Activated CD4-positive, alpha-beta T cell treated with anti-CD3 and anti-CD28 coated beads for 36 hours (primary cell): ENCODE measurements around the gene FAM3A. TPM values are rescaled to one million over a fixed set of nuclear protein-coding genes. Genes with fewer than 3 reads are reported as not detected.

Experiments
- ATAC-seq: fragments of 200-7000 bp; cut with Tn5 transposase; one replicate; pipeline ENCODE4 v1.10.0; 2021; ENCODE audit warnings: mild to moderate bottlenecking, moderate library complexity
- CTCF ChIA-PET: fragments of 350-600 bp; sonication (Branson Sonifier 250); formaldehyde crosslinking; loops from one replicate; lab custom pipeline; 2021; ENCODE audit warnings: antibody characterized with exemption; lab: Charles Lee
- POLR2A ChIA-PET: fragments of 350-600 bp; sonication (Branson Sonifier 250); formaldehyde crosslinking; loops from one replicate; lab custom pipeline; 2021; ENCODE audit warnings: antibody characterized with exemption, inconsistent platforms; lab: Charles Lee
- DNase-seq: peaks from one replicate; pipeline ENCODE4 v3.0.0-alpha.2; 2020
- H3K27ac Mint-ChIP-seq: one replicate; pipeline ENCODE4 v1.8.0; 2021; ENCODE audit warnings: mixed read lengths
- H3K27me3 Mint-ChIP-seq: one replicate; pipeline ENCODE4 v1.8.0; 2021; ENCODE audit warnings: mixed read lengths
- H3K36me3 Mint-ChIP-seq: one replicate; pipeline ENCODE4 v1.8.0; 2021; ENCODE audit warnings: low read depth, mixed read lengths
- H3K4me1 Mint-ChIP-seq: one replicate; pipeline ENCODE4 v1.8.0; 2021; ENCODE audit warnings: mixed read lengths
- H3K4me3 Mint-ChIP-seq: one replicate; pipeline ENCODE4 v1.8.0; 2021; ENCODE audit warnings: mild to moderate bottlenecking, moderate library complexity, mixed read lengths
- H3K9me3 Mint-ChIP-seq: one replicate; pipeline ENCODE4 v1.8.0; 2021; ENCODE audit warnings: low read depth, mixed read lengths
- intact Hi-C, 2 experiments: fragments of 100-400 bp; cut with DNase I in 1 of 2; cut with micrococcal nuclease in 1 of 2; formaldehyde crosslinking; loops; one replicate each; pipeline versions ENCODE4 v1.14.2 to v1.15.1; 2022 to 2024; cut with DNase I, micrococcal nuclease
- total RNA-seq, 2 experiments: library from RNA; stranded (reverse); gene quantifications; one replicate each; pipeline ENCODE4 v1.2.3, GENCODE V29; 2021

FAM3A gene
- total RNA-seq, 2 experiments from 2014 or later: 27.6 to 30.5 TPM

DNA sequence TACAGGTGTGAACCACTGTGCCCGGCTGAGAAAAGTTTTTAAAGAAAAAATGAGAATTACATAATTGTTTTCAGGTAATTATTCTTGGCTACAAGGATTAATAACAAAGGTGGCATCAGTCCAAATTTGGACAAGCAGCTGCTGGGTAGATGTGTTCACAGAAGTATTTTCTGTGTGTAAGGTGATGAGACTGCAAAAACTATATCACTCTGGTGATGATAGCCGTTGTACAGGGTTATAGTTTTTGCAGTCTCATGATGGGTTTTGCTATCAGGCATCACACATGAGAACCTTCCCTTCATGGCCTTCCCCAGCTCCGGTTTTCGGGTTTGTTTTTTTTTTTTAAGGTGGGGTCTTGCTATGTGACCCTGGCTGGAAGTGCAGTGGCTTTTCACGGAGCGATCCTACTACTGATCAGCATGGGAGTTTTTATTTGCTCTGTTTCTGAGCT is 20.5 kb downstream of the FAM3A start:
- DNase-seq (no peak), ATAC-seq (no peak)
- Mint-ChIP-seq H3K4me3 (no peak overlapping the region), H3K9me3 (no peaks in the 10 kb centered on the region), H3K4me1 (peaks cover 3% of the 10 kb centered on the region), H3K27ac (no peak overlapping the region), H3K27me3 (no peaks in the 10 kb centered on the region), H3K36me3 (no peaks in the 10 kb centered on the region)
- intact Hi-C loops: no loop called here
- ChIA-PET POLR2A (no interaction called here), CTCF (interaction anchor here (0.9 kb wide), 1 partner anchor 50 kb away, joined by 3 read pairs; no protein-coding TSS in a partner anchor)

GRCh38 chrX:154494715-154495114 is 21.3 kb downstream of the FAM3A start:
- no peaks in the 10 kb centered on the region for H3K9me3 Mint-ChIP-seq
- DNase-seq (no peak), ATAC-seq (no peak)
- H3K27me3 Mint-ChIP-seq: no peaks in the 10 kb centered on the region
- H3K4me3 Mint-ChIP-seq: no peak overlapping the region
- H3K27ac Mint-ChIP-seq: no peak overlapping the region
- POLR2A ChIA-PET: no interaction called here
- no peaks in the 10 kb centered on the region for H3K36me3 Mint-ChIP-seq
- peaks cover 3% of the 10 kb centered on the region for H3K4me1 Mint-ChIP-seq
- intact Hi-C loops: no loop called here
- CTCF ChIA-PET: no interaction called here

- Mint-ChIP-seq H3K27me3 (no peaks in the 10 kb centered on the region), H3K4me1 (peaks cover 17% of the 10 kb centered on the region), H3K36me3 (peaks cover 5% of the 10 kb centered on the region), H3K27ac (peak within 1 kb of the TSS; percentile 89), H3K9me3 (no peaks in the 10 kb centered on the region), H3K4me3 (peak within 1 kb of the TSS; percentile 85)
- ChIA-PET POLR2A (interaction anchor here (0.5 to 1.4 kb wide), 3 partner anchors 11 to 764 kb away, joined by 3 to 4 read pairs (median 3); no protein-coding TSS in a partner anchor), CTCF (interaction anchor here (0.9 to 1.1 kb wide), 2 partner anchors 10 to 37 kb away, joined by 3 to 8 read pairs; no protein-coding TSS in a partner anchor)
- intact Hi-C loops: loop anchor here in 1 of 2 experiments (1.0 to 2.0 kb wide), 10 partner anchors 11 to 518 kb away; partner anchors contain the start of genes ATP6AP1, FAM3A, GDI1 and IKBKG
- DNase-seq (peak; percentile 94), ATAC-seq (peak; percentile 91)
Observed at GRCh38 chrX:154490414-154491083, 25.5 kb downstream of the FAM3A start, which contains the start of gene SLC10A3. Gene SLC10A3 (minus strand): TSS chrX:154490629. CDS start chrX:154488940, 1,689 bp downstream.

- no peaks in the 10 kb centered on the region for H3K9me3 Mint-ChIP-seq
- ATAC-seq: peak; percentile 19
- H3K27me3 Mint-ChIP-seq: no peaks in the 10 kb centered on the region
- peak overlapping the region; percentile 86 for H3K27ac Mint-ChIP-seq
- ChIA-PET POLR2A (interaction anchor here (0.5 to 1.4 kb wide), 2 partner anchors 12 to 119 kb away, joined by 3 to 4 read pairs; no protein-coding TSS in a partner anchor), CTCF (interaction anchor here (0.9 to 1.1 kb wide), 2 partner anchors 9 to 37 kb away, joined by 3 to 8 read pairs; no protein-coding TSS in a partner anchor)
- intact Hi-C loops: loop anchor here in 1 of 2 experiments (1.0 to 2.0 kb wide), 10 partner anchors 11 to 518 kb away; partner anchors contain the start of genes ATP6AP1, FAM3A, GDI1 and IKBKG
- peaks cover 7% of the 10 kb centered on the region for H3K36me3 Mint-ChIP-seq
- H3K4me3 Mint-ChIP-seq: peak overlapping the region; percentile 85
- peaks cover 21% of the 10 kb centered on the region for H3K4me1 Mint-ChIP-seq
- peak; percentile 52 for DNase-seq
Observed at GRCh38 chrX:154490021-154490413, 26.0 kb downstream of the FAM3A start.

DNA sequence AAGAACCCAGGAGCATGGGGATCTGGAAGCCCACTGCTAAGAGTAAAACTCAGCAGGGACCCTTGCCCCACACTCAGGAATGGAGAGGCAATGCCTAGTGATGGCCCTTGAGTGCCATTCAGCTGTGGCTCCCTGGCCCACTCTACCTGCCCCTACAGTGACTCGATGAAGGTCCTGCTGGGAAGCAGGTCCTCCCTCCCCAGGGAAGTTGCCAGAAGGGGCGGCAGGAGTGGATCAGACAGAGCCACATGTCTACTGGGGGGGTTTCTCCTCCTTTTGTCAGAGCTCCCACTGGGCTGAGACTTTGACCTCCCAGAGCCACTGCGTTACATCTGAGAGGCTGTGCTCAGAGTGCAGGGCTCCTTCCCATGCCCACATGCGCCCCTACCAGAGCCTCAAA is 26.9 kb downstream of the FAM3A start:
- ATAC-seq (no peak), DNase-seq (no peak)
- Mint-ChIP-seq H3K36me3 (peaks cover 7% of the 10 kb centered on the region), H3K4me3 (peak overlapping the region; percentile 85), H3K27me3 (no peaks in the 10 kb centered on the region), H3K9me3 (no peaks in the 10 kb centered on the region), H3K4me1 (peaks cover 26% of the 10 kb centered on the region), H3K27ac (peak overlapping the region; percentile 86)
- POLR2A ChIA-PET: no interaction called here
- CTCF ChIA-PET: interaction anchor here (0.6 kb wide), 2 partner anchors 26 to 48 kb away, joined by 3 read pairs; no protein-coding TSS in a partner anchor
- intact Hi-C loops: loop anchor here (5.0 to 10.0 kb wide), 2 partner anchors 43 to 764 kb away; partner anchors contain the start of genes ABCD1 (in 1 of the 2) and BCAP31 (in 1 of the 2)

DNA sequence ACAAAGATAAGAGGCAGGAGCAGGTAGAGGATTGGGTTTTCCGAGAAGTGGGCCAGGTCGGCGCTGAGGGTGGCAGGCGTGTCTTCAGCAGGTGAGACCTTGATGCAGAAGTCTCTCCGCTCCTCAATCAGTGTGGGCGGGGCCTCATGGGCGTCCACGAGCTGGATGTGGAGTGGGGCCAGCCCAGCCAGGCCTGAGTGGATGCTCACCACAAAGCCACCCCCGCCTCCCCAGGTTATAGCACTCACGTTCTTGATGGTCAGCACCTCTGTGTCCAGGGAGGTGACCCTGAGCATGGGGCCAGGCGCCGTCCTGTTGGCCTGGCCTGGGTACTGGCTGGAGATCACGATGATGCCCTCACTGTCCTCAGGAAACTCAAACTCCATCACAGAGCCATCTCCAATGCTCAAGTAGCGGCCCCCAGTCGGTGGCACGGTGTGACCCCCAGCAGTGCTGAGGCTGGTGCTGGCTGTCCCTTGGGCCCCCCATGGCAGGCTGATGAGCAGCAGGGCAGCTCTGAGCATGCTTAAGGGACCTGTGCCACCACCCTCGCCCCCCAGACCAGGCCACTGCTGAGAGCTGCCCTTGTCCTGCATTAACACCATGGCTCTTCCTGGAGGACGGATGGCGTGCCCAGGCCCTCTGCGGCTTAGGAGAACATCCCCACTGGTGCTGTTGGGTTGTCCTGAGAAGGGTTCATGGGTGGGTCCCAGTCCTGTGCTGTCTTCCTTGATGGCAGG is 27.5 kb downstream of the FAM3A start:
- no peak for ATAC-seq
- H3K27me3 Mint-ChIP-seq: no peaks in the 10 kb centered on the region
- no peak for DNase-seq
- CTCF ChIA-PET: interaction anchor here (0.6 kb wide), 2 partner anchors 8 to 26 kb away, joined by 3 read pairs; no protein-coding TSS in a partner anchor
- H3K9me3 Mint-ChIP-seq: no peaks in the 10 kb centered on the region
- intact Hi-C loops: loop anchor here (5.0 to 10.0 kb wide), 2 partner anchors 44 to 764 kb away; partner anchors contain the start of genes ABCD1 (in 1 of the 2) and BCAP31 (in 1 of the 2)
- H3K4me3 Mint-ChIP-seq: no peak overlapping the region
- H3K4me1 Mint-ChIP-seq: peaks cover 30% of the 10 kb centered on the region
- no peak overlapping the region for H3K27ac Mint-ChIP-seq
- peaks cover 9% of the 10 kb centered on the region for H3K36me3 Mint-ChIP-seq
- POLR2A ChIA-PET: no interaction called here

DNA sequence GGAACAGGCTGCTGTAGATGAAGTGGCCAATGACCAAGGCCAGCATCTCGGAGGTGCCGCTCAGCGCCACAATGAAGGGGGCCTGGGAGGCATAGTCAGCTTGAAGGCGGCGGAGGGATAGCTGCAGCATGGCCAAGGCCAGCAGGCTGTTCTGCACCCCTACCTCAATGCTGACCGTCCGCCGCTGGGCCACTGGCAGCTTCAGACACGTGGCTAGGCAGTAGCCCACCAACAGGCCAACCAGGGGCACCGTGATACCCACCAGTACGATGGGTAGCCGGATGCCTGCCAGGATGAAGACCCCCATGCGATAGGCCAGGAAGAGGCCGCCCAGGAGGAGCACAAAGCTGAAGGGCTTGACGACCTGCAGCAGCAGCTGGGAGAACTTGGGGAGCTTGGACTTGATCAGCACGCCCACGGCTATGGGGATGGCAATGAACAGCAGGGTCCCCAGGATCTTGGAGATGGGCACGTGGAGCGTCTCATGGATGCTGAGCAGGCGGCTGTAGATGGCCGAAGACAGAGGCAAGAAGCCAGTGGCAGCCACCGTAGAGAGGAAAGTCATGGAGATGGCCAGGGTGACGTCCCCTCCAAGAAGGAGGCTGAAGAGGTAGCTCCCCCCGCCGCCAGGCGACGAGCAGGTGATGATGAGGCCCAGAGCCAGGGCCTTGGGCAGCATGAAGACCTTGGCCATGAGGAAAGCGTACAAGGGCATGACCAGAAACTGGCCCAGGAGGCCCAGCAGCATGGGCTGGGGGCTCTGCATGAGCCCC is 28.3 kb downstream of the FAM3A start:
- DNase-seq: no peak
- no peak overlapping the region for H3K4me3 Mint-ChIP-seq
- no peaks in the 10 kb centered on the region for H3K27me3 Mint-ChIP-seq
- intact Hi-C loops: loop anchor here (5.0 to 10.0 kb wide), 2 partner anchors 45 to 763 kb away; partner anchors contain the start of genes ABCD1 (in 1 of the 2) and BCAP31 (in 1 of the 2)
- POLR2A ChIA-PET: interaction anchor here (0.8 to 1.2 kb wide), 2 partner anchors 9 to 117 kb away, joined by 3 to 4 read pairs; partner anchors contain the start of gene LAGE3
- CTCF ChIA-PET: interaction anchor here (0.6 kb wide), 1 partner anchor 8 kb away, joined by 3 read pairs; no protein-coding TSS in a partner anchor
- H3K9me3 Mint-ChIP-seq: no peaks in the 10 kb centered on the region
- H3K27ac Mint-ChIP-seq: no peak overlapping the region
- ATAC-seq: no peak
- H3K4me1 Mint-ChIP-seq: peaks cover 33% of the 10 kb centered on the region
- H3K36me3 Mint-ChIP-seq: peaks cover 12% of the 10 kb centered on the region

DNA sequence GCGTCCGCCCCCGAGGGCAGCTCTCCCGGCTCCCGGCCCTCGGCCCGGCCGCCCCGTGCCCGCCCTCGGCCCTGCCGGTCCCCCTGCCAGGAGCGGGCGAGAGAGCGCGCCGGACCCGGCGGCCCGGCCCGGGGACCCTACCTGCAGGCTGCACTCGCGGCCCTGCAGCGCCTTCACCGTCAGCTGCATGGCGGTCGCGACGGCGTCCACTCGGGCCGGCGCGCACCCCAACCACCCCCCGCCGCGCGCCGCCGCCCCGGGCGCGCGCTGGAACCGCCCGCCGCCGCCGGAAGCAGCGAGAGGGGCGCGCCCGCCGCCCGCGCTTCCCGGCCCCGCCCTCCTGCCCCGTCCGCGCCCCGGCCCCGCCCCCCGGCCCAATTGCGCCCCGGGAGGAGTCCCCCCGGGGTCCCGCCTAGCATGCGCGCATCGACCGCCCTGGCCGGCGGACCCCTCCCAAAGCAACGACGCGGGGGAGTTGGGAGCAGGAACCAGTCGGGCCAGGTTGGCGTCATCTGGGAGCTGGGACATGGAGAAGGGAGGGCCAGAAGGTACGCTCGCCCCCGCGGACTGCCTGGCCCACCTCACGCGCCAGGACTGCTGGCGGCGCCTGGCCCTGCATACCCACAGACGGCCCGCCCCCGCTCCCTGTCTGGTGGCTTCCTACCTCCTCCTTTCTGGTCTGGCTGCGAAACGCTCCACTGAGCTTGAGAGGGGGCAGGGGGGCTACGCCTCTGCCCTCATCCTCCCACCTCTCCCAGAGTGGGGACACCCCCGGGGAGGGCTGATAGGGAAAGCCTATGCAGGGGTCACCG is 29.4 kb downstream of the FAM3A start, which contains the start of gene UBL4A:
UBL4A (minus strand) TSS at position 220 of the 812 bp plus-strand sequence; CDS start at position 189, 31 bp downstream.
- ATAC-seq (peak; percentile 21), DNase-seq (peak; percentile 70)
- POLR2A ChIA-PET: interaction anchor here (0.6 to 1.2 kb wide), 3 partner anchors 8 to 116 kb away, joined by 3 to 4 read pairs (median 4); partner anchors contain the start of gene LAGE3
- Mint-ChIP-seq H3K27me3 (no peaks in the 10 kb centered on the region), H3K4me3 (peak within 1 kb of the TSS; percentile 71), H3K36me3 (peaks cover 12% of the 10 kb centered on the region), H3K27ac (peak within 1 kb of the TSS; percentile 58), H3K4me1 (peaks cover 33% of the 10 kb centered on the region), H3K9me3 (no peaks in the 10 kb centered on the region)
- CTCF ChIA-PET: no interaction called here
- intact Hi-C loops: loop anchor here (1.0 to 10.0 kb wide), 4 partner anchors 30 to 762 kb away; partner anchors contain the start of genes ABCD1 (in 1 of the 2), BCAP31 (in 1 of the 2), FAM3A (in 1 of the 2) and RPL10 (in 1 of the 2)

DNA sequence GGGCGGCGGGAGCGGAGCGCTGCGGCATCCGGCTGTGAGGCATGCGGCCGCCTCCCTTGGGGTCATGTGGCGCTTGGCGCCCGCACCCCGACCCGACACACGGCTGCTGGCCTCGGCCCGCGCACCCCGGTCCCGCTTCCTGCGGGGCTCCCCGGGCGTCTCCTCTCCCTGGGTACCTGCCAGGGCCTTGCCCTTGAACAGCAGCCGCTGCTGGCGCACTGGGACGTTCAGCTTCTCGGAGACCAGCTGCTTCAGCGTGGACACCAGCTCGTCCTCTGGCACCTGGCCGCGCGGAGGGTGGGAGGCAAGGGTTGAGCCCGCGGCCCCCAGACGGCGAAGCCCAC is 30.0 kb downstream of the FAM3A start:
- H3K36me3 Mint-ChIP-seq: peaks cover 12% of the 10 kb centered on the region
- H3K9me3 Mint-ChIP-seq: no peaks in the 10 kb centered on the region
- ChIA-PET POLR2A (no interaction called here), CTCF (no interaction called here)
- H3K27ac Mint-ChIP-seq: no peak overlapping the region
- intact Hi-C loops: loop anchor here (1.0 to 10.0 kb wide), 4 partner anchors 30 to 761 kb away; partner anchors contain the start of genes ABCD1 (in 1 of the 2), BCAP31 (in 1 of the 2), FAM3A (in 1 of the 2) and RPL10 (in 1 of the 2)
- peak overlapping the region; percentile 71 for H3K4me3 Mint-ChIP-seq
- no peaks in the 10 kb centered on the region for H3K27me3 Mint-ChIP-seq
- peaks cover 31% of the 10 kb centered on the region for H3K4me1 Mint-ChIP-seq
- ATAC-seq (peak; percentile 7), DNase-seq (peak; percentile 58)
